GM21367 (cell line): ENCODE data around the gene KL.

ENCODE experiments used
- ATAC-seq: cut with Tn5 transposase; IDR thresholded peaks from one replicate; pipeline ENCODE4 v1.9.1; 2021; ENCODE audit not compliant: unreplicated experiment

KL gene

DNA sequence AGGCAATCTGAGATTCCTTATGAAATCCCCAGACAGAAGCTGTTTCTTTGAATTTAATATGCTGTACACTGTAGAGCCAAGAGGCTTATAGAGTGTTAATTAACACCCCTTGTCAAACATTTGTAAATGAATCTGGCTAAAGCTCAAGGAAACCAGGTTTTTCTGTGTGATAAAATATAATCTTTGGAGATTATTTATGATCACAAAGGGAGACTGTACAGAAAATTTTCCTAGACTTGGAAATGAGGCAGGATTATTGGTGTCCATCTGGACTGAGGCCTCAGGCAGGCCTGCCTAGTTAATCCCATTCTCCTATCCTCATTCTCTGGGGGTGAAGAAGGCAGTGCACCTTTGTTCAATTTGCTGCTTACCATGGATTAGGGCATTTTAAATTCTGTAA lies 17.8 kb downstream of the KL start:
- no peak for ATAC-seq

DNA sequence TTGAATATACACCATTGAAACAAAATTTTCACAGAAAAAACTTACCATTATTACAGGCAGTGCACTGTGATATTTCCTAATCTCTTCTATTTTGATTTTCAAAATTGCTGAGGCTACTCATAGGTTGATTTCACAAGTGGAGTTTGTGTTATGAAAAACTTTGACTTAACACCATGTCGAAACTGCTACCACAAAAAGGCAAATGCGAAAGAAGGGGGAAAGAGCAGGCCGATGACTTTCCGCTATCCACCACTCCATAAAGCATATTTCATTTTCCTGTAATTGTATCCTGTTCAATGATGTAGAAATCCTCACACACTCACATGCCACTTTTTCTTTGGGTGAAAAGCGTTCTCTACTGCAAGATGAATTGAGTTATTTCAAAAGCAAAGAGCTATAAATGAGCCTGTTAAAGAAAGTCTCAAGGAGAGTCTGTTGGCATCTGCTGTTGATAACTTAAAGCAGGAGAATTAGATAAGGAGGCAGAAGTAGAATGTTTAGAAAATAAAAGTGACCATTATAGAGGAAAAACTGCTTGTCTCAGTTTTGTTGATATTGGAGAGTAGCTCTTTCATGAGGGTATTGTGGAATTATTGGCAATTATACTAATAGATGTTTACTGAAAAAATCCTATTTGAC lies 18.8 kb downstream of the KL start:
- ATAC-seq: no peak

DNA sequence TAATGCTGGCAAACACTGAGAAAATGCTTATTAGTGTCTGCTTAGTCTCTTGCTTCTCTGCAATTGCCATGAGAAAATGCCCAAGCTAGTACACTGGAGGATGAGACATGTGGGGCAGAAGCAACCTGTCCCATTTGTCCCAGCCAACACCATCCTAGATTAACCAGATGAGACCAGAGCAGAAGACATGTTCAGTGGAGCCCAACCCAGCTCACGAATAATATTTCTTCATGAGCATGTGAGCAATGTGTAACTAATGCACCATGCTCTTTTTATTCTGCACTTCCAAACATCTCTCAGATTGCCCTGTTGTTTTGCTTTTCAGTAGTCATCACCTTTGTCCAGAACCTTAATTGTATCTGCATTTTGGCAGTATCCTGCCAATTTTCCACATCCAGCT lies 21.4 kb downstream of the KL start:
- ATAC-seq: no peak

DNA sequence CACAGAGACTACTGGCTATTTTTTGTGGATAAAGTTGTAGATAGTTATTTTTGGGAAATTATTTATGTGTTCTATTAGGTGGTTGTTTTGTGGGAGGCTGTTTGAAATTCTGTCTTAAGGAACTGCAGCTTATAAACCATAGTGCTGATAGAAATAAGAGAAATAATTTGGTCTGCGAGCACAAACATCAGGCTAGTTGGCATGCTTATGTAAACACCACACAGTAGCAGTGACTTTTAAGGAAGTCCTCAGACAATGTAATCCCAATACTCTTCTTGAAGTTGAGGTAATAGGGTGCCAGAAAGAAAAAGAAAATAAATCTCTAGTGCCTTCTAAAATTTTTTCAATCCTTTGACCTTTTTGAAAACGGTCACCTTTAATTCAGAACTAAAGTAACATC lies 23.9 kb downstream of the KL start:
- ATAC-seq: no peak

DNA sequence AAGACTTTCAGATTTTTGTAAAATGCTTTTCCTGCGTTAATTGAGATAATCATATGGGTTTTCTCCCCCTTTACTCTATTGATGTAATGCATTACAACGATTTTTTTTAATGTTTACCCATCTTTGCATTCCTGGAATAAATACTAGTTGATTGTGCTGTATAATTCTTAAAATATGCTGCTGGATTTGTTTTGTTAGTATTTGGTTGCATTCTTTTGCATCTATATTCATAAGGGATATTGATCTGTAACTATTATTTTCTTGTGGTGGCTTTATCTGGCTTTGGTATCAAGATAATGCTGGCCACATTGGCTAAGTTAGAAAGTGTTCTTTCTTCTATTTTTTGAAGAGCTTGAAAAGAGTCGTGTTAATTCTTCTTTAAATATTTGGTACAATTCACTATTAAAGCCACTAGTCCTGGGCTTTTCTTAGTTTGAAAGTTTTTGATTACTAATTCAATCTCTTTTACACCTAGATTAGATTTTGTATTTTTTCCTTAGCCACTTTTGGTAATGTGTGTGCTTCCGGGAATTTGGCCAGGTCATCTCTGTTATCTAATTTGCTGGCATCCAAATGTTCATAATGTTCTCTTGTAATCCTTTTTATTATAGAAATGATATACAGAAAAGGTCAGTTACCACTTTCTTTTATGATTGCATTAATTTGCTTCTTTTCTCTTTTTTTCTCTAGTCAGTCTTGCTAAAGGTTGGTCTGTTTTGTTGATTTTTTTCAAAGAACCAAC lies 29.8 kb downstream of the KL start:
- ATAC-seq: no peak

DNA sequence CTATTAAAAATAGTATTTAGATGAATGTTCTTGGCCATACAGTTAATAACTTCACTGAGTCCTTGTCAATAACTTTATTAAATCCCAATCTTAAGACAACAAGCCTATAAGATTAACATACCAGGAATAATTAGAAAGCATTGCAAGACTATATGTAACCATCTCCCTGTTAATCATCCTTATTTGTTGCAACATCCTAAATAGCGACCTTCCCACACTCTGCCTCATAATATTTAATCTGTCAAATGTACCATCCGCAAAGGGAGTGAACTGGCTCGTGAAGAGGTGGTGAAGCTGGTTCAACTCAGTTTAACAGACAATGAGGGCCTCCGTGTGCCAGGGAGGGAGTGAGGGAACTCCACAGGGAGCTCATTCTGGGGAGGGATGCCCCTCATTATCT lies 33.9 kb downstream of the KL start:
- no peak for ATAC-seq

DNA sequence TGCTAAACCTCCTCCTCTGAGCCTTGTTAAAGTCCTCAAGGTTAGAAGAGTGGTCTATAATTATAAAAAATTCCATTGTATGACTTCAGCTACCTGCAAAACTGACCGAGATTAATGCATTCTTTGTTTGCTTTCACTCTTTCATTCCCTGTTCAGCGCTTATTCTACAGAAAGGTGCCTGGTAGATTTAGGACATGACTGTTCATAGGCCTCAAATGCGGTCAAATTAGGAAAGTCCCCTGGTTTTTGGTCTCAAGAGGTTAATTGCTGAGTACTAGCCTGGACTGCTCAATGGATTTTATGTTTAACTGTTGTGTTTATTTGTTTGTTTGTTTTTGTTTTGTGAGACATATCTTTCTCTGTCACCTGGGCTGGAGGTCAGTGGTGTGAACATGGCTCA lies 35.4 kb downstream of the KL start:
- no peak for ATAC-seq

DNA sequence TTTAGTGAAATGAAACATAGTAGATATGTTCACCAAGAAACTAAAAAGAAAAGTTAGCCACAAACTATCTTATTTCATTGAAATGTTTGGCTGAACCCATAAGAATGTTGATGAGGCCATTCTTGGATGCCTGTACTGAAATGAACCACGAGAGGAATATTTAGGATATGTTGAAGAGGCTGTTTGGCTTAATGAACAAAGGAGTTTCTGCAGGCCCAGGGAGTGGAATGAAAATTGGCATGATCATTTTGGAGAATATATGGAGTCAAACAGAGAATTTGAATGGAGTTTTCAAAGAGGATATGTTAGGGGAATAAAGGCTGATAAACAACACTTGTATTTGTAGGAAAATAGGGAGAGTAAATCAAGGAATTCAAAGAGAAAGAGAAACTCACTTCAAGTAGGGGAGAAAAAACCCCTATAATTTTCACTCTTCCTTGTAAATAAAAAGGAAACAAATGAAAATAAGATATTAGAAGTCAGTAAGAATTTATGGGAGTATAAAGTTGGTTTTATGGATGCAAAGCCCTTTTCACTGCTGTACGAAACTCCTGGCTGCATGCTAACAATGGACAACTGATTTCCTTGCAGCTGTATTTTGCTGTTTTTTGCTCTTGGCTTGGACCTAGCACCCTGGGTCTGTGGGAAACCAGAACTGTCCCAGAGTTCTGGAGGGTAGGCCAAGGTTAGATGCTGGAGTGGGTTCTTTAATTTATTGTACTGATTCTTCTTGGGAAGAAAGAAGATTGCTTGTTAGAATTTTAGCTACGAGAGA lies 36.5 kb downstream of the KL start:
- ATAC-seq: no peak

DNA sequence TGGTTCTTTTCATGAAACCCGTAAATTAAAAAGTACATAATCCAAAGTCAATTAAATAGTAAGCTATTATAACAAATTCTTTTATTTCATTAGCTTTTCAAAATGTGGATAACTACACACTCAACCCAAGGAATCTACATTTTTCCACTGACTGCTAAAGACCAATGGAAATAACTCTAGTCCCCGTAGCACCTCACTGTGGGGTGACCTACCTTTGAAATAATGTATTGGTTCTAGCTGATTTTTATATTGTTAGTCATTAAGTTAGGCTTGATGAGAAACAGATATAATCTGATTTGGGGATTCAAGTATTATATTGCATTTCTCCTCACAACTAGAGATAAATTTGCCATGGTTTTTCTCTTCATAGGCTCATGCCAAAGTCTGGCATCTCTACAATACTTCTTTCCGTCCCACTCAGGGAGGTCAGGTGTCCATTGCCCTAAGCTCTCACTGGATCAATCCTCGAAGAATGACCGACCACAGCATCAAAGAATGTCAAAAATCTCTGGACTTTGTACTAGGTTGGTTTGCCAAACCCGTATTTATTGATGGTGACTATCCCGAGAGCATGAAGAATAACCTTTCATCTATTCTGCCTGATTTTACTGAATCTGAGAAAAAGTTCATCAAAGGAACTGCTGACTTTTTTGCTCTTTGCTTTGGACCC lies 37.3 kb downstream of the KL start:
- ATAC-seq: no peak

DNA sequence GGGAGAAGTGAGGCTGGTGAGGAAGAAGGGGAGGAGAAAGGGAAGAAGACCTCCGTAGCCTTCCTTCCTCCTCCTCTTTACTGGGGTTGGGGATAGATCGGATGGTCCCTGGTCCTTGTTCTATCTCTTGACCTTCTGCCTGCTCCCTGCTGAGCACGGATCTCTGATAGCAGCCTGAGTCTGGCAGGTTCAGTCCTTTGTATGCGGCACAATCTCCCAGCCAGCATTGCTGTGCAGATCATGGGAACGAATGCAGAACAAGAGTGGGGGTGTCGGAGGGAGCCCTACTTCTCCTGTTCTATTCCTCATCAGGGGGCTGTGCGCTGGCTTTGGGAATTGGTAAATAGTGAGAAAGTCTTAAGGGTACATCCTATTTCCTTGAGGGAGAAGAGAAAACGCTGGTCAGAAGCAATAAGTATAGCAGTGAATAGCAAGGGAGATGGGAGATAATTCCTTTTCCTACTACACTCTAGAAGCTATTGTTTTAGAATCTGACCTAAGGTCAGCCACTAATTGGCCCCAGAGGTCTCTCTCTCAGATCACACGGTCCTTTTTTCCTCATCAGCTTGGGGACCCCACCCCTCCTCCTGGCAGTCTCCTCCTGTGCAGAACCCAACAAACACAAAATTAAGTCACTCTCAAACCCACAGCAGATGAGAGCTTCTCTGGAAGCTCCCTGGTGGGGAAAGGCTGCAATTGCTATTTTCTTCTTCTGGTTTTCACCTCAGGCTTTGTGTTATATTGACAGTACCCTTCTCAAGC lies 41.0 kb downstream of the KL start:
- ATAC-seq: no peak

DNA sequence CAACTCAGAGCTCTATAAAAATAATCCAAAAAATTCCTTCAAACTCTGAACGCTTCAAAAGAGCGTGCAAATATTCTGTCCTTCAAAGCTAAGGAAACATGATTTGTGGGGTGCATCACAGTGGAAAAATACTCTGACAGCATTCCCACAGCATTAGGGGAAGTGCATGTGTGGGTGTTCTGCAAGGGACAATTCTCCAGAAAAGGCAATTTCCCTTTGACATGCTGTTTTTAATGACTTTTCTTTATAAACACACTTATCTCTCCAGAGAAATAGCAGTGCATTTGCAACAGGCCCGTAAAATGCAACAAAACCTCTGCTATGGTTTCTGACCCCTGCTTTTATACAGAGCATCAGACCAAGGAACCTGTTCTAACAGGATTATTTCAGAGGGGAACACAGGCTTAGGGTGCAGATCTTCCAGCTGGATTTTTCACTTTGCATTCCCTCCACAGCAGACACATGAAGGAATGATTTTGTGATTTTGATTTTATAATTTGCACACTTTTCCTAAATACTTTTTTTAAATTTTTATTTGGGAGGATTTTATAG lies 42.6 kb downstream of the KL start:
- ATAC-seq: no peak

DNA sequence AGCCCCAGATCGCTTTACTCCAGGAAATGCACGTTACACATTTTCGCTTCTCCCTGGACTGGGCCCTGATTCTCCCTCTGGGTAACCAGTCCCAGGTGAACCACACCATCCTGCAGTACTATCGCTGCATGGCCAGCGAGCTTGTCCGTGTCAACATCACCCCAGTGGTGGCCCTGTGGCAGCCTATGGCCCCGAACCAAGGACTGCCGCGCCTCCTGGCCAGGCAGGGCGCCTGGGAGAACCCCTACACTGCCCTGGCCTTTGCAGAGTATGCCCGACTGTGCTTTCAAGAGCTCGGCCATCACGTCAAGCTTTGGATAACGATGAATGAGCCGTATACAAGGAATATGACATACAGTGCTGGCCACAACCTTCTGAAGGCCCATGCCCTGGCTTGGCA lies 44.6 kb downstream of the KL start:
- no peak for ATAC-seq

DNA sequence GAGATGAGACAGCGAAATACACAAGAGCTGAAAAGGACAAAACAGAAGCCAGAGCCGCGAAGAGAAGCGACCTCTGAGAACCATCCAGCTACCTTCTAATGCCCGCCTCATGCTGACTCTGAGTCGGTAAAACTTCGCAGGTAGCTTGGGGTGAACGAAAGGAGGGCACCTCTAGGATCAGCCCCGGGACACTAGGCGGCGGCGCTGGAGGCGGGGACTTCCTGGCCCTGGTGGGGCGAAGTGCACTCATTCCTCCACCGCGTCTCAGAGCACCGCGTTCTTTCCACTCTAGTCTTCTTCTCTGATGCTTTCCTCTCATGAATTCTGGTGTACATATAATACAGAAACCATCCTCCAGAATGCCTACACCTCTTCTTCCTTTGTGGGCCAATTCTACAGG lies 50.1 kb downstream of the KL start:
- no peak for ATAC-seq

DNA sequence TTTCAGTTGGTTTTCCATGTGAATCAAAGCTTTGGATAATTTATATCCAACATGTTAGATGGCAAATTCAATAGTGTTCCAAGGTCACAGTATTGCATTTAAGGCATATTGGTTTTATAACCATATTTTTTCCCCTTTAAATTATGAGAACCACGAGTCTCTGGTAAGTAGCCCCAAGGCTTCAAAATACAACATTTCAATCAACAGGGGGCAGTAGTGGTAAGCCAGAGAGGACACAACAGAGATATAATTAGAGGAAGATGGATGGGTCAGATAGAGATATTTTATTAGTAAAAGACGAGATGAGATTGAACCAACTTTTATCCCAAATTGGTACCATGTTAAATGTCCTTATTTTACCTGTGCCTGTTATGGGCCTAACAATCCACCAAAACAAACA lies 53.1 kb downstream of the KL start:
- ATAC-seq: no peak

DNA sequence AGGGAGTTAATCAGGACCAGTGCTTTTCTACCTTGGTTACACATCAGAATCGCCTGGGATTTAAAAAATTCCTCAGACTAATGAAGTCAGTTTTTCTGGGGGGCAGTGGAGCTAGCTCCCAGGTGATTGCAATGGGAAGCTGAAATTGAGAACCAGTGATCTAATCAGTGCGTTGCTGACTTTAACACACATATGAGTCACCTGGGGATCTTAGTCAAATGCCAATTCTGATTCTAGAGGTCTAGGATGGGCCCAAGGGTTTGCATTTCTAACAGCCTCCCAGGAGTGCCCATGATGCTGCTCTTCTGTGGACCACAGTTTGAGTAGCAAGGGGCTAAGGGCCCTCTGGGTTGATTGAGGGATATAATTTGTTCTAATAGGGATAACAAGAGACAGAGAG lies 54.5 kb downstream of the KL start:
- no peak for ATAC-seq

DNA sequence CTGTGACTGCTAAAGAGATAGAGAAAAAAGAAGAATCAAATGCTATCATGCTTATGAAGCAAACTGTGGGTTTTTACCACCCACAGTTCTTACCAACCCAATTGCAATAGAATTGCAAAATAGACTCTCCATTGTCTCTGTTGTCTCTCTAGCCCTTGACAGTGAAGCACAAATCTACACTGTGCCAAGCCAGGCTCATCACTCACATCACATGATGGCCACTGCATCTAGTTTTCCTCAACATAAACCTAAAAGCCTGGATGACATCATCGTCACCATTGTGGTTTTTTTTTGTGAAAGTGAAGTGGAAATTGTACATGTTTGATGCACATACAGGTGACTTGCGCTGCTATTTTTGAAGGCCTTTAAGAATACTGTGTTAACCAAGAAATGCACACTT lies 56.1 kb downstream of the KL start:
- no peak for ATAC-seq

DNA sequence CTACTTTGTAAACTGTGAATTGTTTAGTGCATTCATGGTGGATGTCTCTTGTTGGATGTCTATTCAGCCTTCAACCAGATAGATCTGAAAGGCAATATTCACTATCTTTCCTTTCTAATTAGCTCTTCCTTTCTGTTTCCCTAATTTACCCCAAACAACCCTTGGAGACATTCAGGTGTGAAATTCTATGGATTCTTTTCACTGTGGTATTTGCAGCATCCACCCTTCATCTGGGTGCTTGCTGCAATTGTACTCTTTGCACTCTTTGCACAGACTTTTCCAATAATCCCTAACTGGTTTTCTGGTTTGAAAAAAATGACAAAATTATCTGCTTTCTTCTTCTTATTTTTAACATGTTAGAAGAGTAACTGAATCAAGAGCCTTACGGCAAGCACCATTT lies 56.5 kb downstream of the KL start:
- ATAC-seq: no peak

DNA sequence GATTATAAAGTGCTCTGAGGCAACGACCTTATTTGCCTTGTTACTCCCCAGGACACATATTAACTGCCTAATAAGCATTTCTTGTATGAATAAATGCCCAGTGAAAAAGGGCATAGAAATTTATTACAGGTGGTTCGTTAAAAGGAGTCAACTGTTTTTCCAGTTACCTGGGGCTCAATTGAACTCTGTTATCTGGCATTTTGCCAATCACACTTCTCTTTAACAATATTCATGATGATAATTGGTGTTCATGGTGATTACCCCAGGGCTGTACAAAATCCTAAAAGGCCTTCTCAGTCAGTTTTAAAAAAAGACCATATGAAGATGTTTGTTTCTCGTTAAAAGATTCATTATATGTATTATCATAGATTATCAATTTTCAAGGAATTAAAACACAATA lies 57.1 kb downstream of the KL start:
- ATAC-seq: no peak

DNA sequence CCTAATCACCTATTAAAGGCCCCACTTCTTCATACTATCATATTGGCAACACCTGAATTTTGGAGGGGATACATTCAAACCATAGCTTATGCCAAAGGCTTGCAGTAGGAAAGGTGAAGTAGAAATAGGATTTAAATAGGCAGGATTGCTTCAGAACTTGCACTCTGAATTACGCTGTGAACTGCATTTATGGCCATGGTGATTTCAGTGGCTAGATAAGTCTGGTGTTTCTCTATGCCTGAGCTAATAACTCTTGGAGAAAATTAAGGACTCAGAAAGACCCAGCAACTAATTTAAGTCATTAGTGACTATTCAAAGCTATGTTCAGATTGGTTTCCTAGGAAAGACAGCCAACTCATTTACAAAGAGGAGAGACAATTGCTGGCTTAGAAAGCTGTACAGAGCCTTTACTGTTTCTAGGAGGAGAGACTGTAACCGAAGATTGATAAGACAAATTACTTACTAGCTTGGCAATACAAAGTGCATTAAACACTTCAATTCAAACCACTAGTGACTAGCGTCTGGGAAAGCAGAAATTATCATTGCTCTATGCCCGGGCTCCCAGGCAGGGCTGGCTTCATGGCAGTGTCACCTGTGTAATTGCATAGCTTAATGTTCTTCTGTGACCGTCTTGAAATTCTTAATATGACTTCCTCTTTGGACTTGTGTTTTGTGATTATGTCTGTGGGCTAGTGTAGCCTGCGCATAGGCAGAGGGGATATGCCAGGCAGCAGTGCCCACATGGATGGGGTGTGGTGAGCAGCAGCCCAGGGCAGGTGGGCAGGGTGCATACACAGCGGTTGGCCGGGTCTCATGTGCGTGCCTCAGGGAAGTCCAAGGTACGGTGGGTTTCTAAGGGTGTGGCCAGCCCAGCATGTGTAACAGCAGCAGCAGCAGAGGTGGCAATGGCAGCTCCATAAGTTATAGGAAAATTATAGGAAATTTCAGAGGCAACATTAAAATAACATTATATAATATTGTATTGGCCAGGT lies 60.1 kb downstream of the KL start:
- ATAC-seq: no peak

DNA sequence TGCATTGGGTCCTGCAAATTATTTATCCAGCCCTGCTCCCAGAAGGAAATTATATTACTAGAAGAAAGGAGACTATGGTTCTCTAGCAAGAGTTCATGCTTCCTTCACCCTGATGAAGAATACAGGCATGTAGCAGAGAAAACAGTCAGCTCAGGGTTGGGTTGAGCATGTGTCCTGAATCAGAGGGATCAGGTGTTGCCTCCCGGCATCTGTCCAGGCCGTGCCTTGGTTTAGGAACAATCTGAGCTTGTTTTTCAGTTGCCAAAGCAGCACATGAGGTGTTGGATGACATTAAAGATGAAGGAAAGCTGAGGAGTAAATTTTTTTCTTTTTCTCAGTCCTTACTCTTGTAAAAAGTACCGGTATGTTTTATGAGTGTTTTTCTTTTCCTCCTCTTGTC lies 62.0 kb downstream of the KL start:
- ATAC-seq: no peak
